Measurements from ENCODE around the gene CLDN4.
A peak's percentile ranks its signal among the peaks of the same experiment; 100 is the strongest.
"Not testable (repeated sequence)": the region's sequence is repeated elsewhere in the genome, so short reads cannot be mapped to it uniquely, and the experiment has no call there.

CLDN4 gene

DNA sequence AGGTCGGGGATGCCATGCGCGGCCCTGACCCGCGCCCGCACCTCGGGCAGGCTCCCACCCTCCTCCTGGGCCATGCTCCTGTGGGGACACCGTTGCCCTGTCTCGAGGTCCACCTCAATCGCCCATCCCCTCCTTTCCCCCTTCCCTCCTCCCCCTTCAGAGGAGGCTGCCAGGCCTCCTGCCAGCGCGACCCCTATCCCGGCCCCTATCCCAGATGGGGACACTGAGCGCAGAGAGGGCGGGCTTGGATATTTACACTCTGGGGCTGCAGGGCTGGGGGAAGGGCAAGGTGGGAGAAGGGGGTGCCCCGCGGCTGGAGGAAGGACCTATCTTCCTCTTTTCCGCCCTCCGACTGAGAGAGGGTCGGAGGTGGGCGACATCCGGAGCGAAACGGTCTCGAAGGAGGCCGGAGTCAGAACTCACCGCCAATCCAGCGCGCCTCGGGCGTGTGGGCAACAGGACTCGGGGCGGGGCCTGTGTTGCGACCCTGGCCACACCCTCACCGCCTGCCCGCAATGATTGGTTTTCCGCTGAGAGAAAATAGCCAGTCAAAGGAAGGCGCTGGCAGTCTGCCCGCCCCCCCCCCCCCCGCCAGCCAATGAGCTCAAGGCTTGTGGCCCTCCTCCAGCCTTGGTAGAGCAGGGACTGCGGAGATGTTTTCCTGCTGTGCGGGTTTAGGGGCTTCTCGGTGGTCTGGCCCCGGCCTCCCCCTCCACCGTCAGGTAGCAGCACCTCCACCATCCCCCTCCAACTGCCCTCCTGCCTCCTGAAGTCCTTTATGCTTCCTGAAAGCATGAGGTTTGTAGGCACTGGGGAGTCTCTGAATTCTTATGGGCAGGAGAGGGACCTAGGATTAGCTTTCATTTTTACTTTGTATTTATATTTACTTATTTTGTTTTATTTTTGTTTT, 11.5 kb downstream of the CLDN4 start, which contains the start of gene METTL27:
Gene METTL27 (minus strand): TSS at position 450 of the 910 bp plus-strand sequence. CDS start 376 bp downstream, at position 74.
- H3K9ac ChIP-seq (ENCODE audit: low read depth, low read length) = peak within 1 kb of the TSS; percentile 84
- no peaks in the 10 kb centered on the region for H3K9me3 ChIP-seq (ENCODE audit: control insufficient read depth, insufficient read depth, low read length)
- H3K4me1 ChIP-seq (ENCODE audit: insufficient read depth, low read length) = peaks cover 11% of the 10 kb centered on the region
- H3K36me3 ChIP-seq (ENCODE audit: insufficient read depth, low read length) = no peaks in the 10 kb centered on the region

- no peaks in the 10 kb centered on the region for H3K36me3 ChIP-seq (ENCODE audit: insufficient read depth, low read length)
- no peak overlapping the region for H3K9ac ChIP-seq (ENCODE audit: low read depth, low read length)
- H3K4me1 ChIP-seq (ENCODE audit: insufficient read depth, low read length) = peaks cover 17% of the 10 kb centered on the region
- peaks cover 4% of the 10 kb centered on the region for H3K9me3 ChIP-seq (ENCODE audit: control insufficient read depth, insufficient read depth, low read length)
These were observed 13.3 kb downstream of the CLDN4 start for GRCh38 chr7:73844131-73844547.

DNA sequence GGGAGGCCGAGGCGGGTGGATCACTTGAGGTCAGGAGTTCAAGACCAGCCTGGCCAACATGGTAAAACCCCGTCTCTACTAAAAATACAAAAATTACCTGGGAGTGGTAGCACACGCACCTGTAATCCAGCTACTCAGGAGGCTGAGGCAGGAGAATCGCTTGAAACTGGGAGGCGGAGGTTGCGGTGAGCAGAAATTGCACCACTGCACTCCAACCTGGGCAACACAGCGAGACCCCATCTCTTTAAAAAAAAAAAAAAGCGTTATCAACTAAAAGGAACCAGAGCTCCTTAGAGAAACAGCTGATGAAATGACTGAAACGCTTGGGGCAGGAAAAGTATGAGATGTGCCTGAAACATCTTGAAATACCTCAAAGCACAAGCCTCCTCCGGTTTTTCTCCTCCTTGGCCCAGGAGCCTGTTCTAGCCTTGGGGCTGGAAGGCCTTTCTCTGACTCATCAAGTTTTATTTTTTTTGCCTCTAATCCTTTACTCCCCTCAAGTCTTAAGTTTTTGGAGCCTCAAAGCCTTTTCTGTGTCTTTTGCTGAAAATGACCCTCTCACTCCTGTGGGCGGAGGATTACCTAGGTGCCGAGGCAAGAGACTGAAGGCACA, 14.2 kb downstream of the CLDN4 start:
- Histone ChIP-seq H3K36me3 (ENCODE audit: insufficient read depth, low read length) (no peaks in the 10 kb centered on the region), H3K4me1 (ENCODE audit: insufficient read depth, low read length) (peaks cover 17% of the 10 kb centered on the region), H3K9ac (ENCODE audit: low read depth, low read length) (no peak overlapping the region), H3K9me3 (ENCODE audit: control insufficient read depth, insufficient read depth, low read length) (peaks cover 4% of the 10 kb centered on the region)

GRCh38 chr7:73845701-73846195, 15.0 kb downstream of the CLDN4 start:
- H3K9ac ChIP-seq (ENCODE audit: low read depth, low read length); H3K36me3 ChIP-seq (ENCODE audit: insufficient read depth, low read length); H3K9me3 ChIP-seq (ENCODE audit: control insufficient read depth, insufficient read depth, low read length): not testable (repeated sequence)
- peaks cover 17% of the 10 kb centered on the region for H3K4me1 ChIP-seq (ENCODE audit: insufficient read depth, low read length)

DNA sequence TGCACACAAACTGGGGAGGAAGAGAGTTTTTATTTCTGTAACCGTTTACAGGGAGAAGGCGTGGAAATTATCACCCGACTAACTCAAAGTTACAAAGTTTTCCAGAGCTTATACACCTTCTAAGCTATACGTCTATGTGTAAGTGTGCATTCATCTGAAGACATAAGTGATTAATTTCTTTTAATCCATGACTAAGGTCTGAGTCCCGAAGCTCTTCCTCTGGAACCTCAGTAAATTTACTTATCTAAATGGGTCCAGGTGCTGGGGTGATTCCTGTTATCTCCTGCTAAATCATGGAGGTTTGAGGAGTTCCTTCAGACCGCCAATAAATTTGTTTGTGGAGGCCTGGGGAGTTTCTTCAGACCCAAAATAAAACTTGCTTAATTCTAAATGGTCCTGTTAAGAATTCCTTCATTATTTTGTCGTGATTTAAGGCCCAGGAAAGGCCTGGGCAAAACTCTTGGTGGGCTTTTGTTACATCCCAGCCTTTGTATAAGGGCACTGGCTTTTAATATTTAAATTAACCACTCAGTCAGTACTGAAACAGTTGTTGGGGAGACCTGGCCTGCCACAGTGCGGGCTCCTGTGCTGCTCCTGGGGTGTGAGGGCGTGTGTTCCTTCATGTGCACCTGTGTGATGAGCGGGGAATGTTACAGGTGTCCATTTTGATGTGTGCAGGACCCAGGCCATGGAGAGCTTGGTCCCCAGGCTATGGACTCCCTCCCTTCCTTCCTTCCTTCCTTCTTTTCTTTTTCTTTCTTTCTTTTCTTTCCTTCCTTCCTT, 17.3 kb downstream of the CLDN4 start:
- H3K9me3 ChIP-seq (ENCODE audit: control insufficient read depth, insufficient read depth, low read length) = peaks cover 4% of the 10 kb centered on the region
- no peak overlapping the region for H3K9ac ChIP-seq (ENCODE audit: low read depth, low read length)
- no peaks in the 10 kb centered on the region for H3K36me3 ChIP-seq (ENCODE audit: insufficient read depth, low read length)
- peaks cover 31% of the 10 kb centered on the region for H3K4me1 ChIP-seq (ENCODE audit: insufficient read depth, low read length)

DNA sequence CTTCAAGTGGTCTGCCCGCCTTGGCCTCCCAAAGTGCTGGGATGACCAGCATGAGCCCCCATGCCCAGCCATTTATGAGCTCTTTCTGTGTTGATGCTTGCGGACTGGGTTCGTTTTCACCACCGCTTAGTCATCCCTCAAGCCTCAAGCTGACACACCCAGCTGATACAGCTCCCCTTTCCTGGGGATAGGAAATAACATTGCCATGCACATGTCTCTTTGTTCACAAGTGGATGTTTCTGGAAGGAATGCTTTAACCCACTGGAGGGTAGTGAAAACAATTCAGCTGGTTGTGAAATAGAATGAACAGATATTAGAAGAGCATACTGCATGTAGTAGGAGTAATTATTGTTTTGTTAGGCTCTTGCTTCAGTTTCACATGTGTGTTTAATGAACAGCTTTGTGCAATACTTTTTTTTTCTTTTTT, 20.0 kb downstream of the CLDN4 start:
- Histone ChIP-seq H3K9ac (ENCODE audit: low read depth, low read length) (no peak overlapping the region), H3K9me3 (ENCODE audit: control insufficient read depth, insufficient read depth, low read length) (peaks cover 4% of the 10 kb centered on the region), H3K4me1 (ENCODE audit: insufficient read depth, low read length) (peaks cover 30% of the 10 kb centered on the region), H3K36me3 (ENCODE audit: insufficient read depth, low read length) (no peaks in the 10 kb centered on the region)

DNA sequence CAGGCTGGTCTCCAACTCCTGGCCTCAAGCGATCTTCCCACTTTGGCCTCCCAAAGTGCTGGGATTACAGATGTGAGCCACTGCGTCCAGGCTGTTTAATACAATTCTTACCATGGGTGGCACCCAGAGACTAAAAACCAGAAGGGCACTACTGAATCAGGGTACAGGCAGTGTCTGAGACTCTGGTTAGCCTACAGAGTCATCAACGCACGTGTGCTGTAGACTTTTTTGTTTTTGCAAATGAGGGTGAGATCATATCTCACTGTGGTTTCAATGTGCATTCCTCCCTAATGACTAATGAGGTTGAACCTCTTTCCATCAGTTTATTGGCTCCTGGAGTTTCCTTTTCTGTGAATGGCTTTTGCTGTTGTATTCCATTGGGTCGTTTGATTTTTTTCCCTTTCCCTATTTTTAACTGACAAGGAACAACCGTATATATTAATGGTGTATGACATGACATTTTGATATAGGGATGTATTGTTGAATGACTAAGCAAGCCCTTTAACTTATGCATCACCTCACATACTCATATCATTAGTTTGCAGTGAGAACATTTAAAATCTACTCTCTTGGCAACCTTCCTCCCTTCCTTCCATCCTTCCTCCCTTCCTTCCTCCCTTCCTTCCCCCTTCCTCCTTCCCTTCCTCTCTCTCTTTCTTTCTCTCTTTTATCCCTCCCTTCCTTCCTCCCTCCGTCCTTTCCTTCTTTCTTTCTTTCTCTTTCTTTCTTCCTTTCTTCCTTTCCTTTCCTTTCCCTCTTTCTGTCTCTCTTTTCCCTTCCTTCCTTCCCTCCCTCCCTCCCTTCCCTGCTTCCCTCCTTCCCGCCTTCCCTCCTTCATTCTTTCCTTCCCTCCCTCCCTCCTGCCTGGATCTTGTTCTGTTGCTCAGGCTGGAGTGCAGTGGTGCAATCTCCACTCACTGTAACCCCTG, 20.9 kb downstream of the CLDN4 start:
- Histone ChIP-seq H3K9ac (ENCODE audit: low read depth, low read length) (no peak overlapping the region), H3K9me3 (ENCODE audit: control insufficient read depth, insufficient read depth, low read length) (peaks cover 4% of the 10 kb centered on the region), H3K36me3 (ENCODE audit: insufficient read depth, low read length) (no peaks in the 10 kb centered on the region), H3K4me1 (ENCODE audit: insufficient read depth, low read length) (peaks cover 28% of the 10 kb centered on the region)

DNA sequence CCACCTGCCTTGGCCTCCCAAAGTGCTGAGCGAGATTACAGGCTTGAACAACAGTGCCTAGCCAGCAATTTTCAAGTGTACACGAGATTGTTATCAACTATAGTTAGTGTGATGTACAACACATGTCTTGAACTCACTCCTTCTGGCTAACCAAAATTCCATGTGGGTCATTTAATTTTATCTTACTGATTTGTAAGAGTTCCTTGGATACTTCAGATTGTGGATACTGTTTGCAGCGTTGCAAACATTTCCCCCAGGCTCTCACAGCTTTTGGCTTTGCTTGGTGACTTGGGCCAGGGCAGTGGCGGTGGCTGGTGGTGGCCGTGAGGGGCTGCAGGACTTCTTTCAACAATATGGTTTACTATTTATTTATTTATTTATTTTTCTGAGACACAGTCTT, 21.7 kb downstream of the CLDN4 start:
- H3K9ac ChIP-seq (ENCODE audit: low read depth, low read length) = no peak overlapping the region
- H3K9me3 ChIP-seq (ENCODE audit: control insufficient read depth, insufficient read depth, low read length) = peaks cover 4% of the 10 kb centered on the region
- H3K4me1 ChIP-seq (ENCODE audit: insufficient read depth, low read length) = peaks cover 28% of the 10 kb centered on the region
- no peaks in the 10 kb centered on the region for H3K36me3 ChIP-seq (ENCODE audit: insufficient read depth, low read length)

- Histone ChIP-seq H3K4me1 (ENCODE audit: insufficient read depth, low read length) (peaks cover 10% of the 10 kb centered on the region), H3K9me3 (ENCODE audit: control insufficient read depth, insufficient read depth, low read length) (no peaks in the 10 kb centered on the region; the same call in 1 of the 2 replicates), H3K9ac (ENCODE audit: low read depth, low read length) (no peak overlapping the region), H3K36me3 (ENCODE audit: insufficient read depth, low read length) (no peaks in the 10 kb centered on the region)
These were observed 26.1 kb downstream of the CLDN4 start for GRCh38 chr7:73856941-73857340.

GRCh38 chr7:73858807-73859206, 28.0 kb downstream of the CLDN4 start:
- H3K36me3 ChIP-seq (ENCODE audit: insufficient read depth, low read length) = no peaks in the 10 kb centered on the region
- H3K4me1 ChIP-seq (ENCODE audit: insufficient read depth, low read length) = peaks cover 3% of the 10 kb centered on the region; the same call in 1 of the 2 replicates
- no peaks in the 10 kb centered on the region; the same call in 1 of the 2 replicates for H3K9me3 ChIP-seq (ENCODE audit: control insufficient read depth, insufficient read depth, low read length)
- H3K9ac ChIP-seq (ENCODE audit: low read depth, low read length) = no peak overlapping the region

- Histone ChIP-seq H3K36me3 (ENCODE audit: insufficient read depth, low read length) (no peaks in the 10 kb centered on the region), H3K4me1 (ENCODE audit: insufficient read depth, low read length) (peaks cover under 1% of the 10 kb centered on the region; the same call in 1 of the 2 replicates), H3K9me3 (ENCODE audit: control insufficient read depth, insufficient read depth, low read length) (no peaks in the 10 kb centered on the region; the same call in 1 of the 2 replicates), H3K9ac (ENCODE audit: low read depth, low read length) (no peak within 1 kb of the TSS)
These were observed 30.1 kb downstream of the CLDN4 start, which contains the start of gene TMEM270 for GRCh38 chr7:73860859-73861258. Gene TMEM270, plus strand, starts transcription at chr7:73861159. Its CDS starts 36 bp downstream, at chr7:73861195.

DNA sequence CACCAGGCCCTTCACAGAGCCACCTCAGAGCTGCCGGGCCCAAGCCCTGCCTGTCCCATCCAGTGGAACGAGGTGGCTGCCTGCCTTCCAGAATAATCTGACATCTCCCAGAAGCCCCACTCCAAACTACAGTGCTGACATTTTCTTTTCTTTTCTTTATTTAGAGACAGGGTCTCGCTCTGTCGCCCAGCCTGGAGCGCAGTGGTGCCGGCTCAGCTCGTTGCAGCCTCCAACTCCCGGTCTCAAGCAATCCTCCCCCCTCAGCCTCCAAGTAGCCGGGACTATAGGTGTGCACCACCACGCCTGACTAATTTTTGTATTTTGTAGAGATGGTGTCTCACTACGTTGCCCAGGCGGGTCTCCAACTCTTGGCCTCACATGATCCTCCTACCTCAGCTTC, 30.5 kb downstream of the CLDN4 start:
- no peaks in the 10 kb centered on the region; the same call in 1 of the 2 replicates for H3K9me3 ChIP-seq (ENCODE audit: control insufficient read depth, insufficient read depth, low read length)
- no peaks in the 10 kb centered on the region for H3K4me1 ChIP-seq (ENCODE audit: insufficient read depth, low read length)
- H3K9ac ChIP-seq (ENCODE audit: low read depth, low read length) = no peak overlapping the region
- no peaks in the 10 kb centered on the region for H3K36me3 ChIP-seq (ENCODE audit: insufficient read depth, low read length)

DNA sequence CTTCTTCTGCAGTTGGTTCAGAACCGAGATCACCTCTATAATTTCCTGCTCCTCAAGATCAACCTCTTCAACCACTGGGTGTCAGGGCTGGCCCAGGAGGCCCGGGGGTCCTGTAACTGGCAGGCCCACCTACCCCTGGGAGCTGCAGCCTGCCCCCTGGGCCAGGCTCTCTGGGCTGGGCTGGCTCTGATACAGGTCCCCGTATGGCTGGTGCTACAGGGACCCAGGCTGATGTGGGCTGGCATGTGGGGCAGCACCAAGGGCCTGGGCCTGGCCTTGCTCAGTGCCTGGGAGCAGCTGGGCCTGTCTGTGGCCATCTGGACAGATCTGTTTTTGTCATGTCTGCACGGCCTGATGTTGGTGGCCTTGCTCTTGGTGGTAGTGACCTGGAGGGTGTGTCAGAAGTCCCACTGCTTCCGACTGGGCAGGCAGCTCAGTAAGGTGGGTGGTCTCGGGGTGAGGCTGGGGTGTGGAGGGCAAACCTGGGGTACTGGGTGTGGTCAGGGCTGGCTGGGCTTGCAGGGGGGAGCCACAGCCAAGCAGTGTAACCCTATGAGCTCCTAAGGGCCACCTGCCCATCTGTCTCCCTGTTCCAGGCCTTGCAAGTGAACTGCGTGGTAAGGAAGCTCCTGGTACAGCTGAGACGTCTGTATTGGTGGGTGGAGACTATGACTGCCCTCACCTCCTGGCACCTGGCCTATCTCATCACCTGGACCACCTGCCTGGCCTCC, 34.4 kb downstream of the CLDN4 start:
- no peak overlapping the region for H3K9ac ChIP-seq (ENCODE audit: low read depth, low read length)
- peaks cover 10% of the 10 kb centered on the region; the same call in 1 of the 2 replicates for H3K4me1 ChIP-seq (ENCODE audit: insufficient read depth, low read length)
- H3K36me3 ChIP-seq (ENCODE audit: insufficient read depth, low read length) = no peaks in the 10 kb centered on the region
- H3K9me3 ChIP-seq (ENCODE audit: control insufficient read depth, insufficient read depth, low read length) = no peaks in the 10 kb centered on the region

Data from ES-I3 (cell line).